GM19023 (cell line): ENCODE results near the gene ITGB6.

Experiments used
- ATAC-seq: cut with Tn5 transposase; IDR thresholded peaks from one replicate; pipeline ENCODE4 v1.9.1; 2021; ENCODE audit warnings: mild to moderate bottlenecking, moderate library complexity; ENCODE audit not compliant: unreplicated experiment

The ITGB6 gene

GRCh38 chr2:160221391-160222276, 21.6 kb upstream of the ITGB6 start:
- ATAC-seq = no peak

- ATAC-seq = no peak
These were observed 20.5 kb upstream of the ITGB6 start for GRCh38 chr2:160220545-160221009.

DNA sequence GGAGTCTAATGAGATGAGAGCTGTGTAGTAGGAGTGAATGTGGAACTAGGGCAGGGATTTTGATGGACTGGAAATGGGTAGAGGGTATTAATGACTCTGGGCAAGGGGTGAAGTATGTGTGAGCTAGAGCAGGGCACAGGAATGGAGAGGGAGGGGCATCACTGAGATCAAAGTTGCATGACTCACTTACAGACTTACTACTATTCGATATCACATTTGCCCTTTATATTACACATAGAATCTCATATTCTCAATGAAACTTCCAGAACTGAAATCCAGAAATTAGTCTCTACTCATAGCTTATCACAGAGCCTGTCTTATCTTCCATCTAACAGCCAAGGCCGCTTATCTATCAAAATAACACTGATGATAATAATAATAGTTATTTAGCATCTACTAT, 20.0 kb upstream of the ITGB6 start:
- no peak for ATAC-seq

- no peak for ATAC-seq
These were observed 14.7 kb upstream of the ITGB6 start for GRCh38 chr2:160214461-160215445.

- no peak for ATAC-seq
These were observed 13.4 kb upstream of the ITGB6 start for GRCh38 chr2:160213511-160213910.

GRCh38 chr2:160210599-160211138, 10.6 kb upstream of the ITGB6 start:
- peak; percentile 81 for ATAC-seq

GRCh38 chr2:160209516-160209856, 9.4 kb upstream of the ITGB6 start:
- ATAC-seq = no peak

GRCh38 chr2:160208655-160209515, 8.8 kb upstream of the ITGB6 start:
- ATAC-seq = no peak

DNA sequence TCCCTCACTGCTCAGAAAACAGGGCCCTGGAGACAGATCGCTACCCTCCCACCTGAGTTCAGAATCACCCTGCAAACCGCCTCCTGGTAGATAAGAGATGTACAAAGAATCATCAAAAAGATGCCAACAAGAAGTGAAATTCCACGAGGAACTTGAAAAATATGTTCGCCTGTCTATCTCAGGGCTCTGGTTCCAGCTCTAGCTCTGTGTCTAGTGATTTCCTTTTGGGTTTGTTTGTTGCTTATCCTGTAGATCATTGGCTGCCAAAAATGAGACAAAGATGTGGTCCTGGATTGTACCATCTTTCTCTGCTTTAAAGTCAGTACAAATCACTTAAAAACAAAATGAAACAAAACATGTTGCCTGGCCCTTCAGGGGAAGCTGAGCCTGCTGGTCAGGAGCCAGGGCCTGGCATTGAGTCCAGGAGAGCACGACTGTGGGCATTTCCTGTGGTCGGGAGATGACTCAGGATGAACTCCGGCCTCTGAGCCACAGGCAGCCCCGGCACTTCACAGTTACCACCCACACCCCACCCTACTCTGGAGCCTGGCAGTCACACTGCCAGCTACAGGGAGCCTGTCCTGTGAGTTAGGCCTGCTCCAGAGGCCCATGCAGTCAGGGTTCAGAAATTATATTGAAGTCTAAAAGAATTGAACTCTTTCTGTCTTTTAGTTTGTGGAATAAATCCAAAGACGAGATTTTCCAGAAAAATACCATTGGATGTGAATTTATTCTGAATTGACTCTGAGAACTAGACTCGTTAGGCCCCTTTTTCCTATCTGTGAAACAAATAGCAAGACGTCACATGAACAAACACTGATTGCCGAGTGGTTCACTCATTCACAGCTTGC, 8.0 kb upstream of the ITGB6 start:
- peak; percentile 31 for ATAC-seq

DNA sequence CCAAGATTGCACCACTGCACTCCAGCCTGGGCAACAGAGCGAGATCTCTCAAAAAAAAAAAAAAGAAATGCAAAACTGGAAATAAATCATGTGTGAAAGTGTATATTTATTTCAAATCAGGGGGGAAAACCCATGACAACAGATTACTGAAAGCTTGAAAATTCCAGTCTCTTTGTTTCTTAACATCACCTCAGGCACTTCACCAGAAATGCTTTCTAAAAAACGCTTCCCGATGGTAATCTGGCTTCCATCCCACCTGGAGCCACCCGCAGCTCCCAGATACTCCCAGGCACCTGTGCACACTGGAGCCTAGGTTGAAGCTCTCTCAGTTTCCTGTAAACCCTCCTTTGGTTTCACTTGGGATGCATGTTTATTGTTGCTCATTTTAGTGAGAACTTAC, 7.2 kb upstream of the ITGB6 start:
- no peak for ATAC-seq

- ATAC-seq = no peak
These were observed 6.4 kb upstream of the ITGB6 start for GRCh38 chr2:160206436-160206835.

- ATAC-seq = no peak
These were observed 5.4 kb upstream of the ITGB6 start for GRCh38 chr2:160205505-160205904.

GRCh38 chr2:160203422-160203821, 3.4 kb upstream of the ITGB6 start:
- no peak for ATAC-seq

DNA sequence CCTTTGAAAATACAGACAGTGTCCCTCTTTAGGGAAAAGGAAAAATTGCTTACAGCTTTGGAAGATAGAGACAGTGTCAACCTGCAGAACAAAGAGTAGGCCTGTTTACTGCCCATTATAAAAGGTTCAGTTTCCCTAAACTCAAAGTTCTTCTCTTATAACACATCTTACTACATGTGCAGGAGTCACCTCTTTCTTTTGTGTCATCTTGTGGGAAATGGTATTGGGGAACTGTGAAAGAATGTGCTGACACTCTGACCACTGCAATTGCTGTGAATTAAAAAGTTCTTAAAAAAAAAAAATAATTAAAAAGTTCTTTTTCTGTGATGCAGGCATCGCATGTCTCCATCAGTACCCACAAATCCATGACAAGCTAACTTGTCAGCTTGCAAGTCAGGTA, 2.9 kb upstream of the ITGB6 start:
- no peak for ATAC-seq

- ATAC-seq = no peak
These were observed 1.9 kb upstream of the ITGB6 start for GRCh38 chr2:160201849-160202539.

DNA sequence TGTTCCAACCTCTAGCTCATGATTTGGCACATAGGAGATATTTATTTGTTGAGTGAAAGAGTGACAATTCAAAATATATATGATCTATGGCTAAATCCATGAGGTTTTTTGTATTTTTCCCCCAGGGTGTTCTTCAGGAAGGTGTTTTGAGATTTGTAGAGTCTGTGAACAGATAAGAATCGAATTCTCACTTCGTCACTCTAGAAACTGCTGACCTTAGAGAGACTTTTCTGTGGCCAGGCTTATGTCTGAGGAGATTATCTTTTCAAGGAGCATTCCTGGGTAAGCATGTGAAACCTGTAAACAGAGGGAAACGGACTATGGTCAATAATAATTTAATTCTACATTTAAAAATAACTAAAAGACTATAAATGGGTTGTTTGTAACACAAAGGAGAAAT, 849 bp upstream of the ITGB6 start:
- no peak for ATAC-seq

- ATAC-seq = no peak
These were observed 1.0 kb downstream of the ITGB6 start for GRCh38 chr2:160199053-160199452.

DNA sequence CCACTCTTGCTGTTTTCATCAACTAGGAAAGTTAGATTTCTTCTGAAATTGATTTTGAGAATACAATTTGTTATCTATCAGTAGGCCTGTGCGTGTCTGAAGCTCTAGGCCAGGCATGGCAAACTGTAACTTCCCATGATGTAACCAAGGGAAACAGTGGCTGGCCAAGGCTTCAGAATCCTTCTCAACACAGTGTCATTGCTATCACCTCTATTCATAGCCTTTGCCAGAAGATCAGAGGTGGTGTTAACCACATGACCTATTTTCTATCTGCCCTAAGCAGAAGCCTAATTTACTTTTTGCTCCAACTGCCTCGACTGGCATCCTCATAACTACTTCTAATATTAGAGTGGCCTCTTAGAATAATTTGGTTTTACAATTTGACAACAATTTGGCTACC, 2.5 kb downstream of the ITGB6 start:
- no peak for ATAC-seq

DNA sequence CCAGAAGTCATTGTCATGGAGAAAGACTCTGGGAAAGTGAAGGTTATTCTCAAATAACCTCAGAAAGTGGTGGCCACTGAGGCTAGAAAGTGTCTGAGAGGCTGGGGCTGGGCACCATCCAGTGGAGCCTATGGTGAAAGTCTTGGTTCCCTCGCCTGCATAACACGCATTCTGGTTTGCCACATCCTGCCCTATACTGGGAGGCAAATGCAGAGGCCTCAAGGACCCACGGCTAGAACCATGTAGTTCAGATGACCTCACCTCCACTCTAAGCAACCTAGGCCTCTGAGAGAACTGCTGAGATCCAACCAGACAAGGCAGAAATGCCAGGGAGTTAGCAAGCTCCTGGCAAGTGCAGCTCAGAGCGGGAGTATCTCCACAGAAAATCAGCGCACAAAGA, 5.1 kb downstream of the ITGB6 start:
- no peak for ATAC-seq
